Measurements from ENCODE around the gene SEMA4D.

DNA sequence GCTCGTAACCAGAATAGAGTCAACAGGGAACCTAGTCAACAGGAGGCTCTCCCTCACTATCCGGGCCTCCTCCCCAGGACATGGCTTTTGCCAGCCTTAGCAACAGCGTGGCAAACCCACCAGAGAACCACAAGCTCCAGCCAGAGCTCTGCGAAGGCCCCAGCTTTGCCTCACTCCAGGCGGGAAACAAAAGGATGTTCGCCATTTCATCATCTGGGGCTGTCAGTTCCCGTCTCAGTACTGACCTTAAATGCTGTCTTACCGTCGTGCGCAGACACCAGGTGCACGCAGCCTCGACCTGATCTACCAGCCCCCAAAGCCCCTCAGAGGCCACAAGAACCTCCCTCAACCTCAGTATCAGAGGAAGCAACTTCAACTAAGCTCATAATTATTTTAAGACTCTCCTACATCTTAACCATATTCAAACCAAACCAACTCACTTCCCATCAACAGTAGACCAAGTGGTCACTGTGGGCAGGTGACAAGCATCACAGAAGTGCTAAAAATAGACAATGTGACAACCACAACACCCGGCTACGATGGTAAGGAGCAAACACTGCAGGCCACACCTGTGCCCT lies 71.4 kb downstream of the SEMA4D start:
- TF ChIP-seq YY1 (IDR thresholded peaks at IDR 0.05; ENCODE audit: insufficient read depth, insufficient read length) (no peak), SUZ12 (IDR thresholded peaks at IDR 0.05; ENCODE audit: extremely low read depth, insufficient read depth, insufficient read length) (no peak), ZNF274 (IDR thresholded peaks at IDR 0.05; ENCODE audit: low read depth, low read length) (no peak)

All from NT2/D1 (cell line).